Measurements from ENCODE around the gene NBAS.

The NBAS gene

DNA sequence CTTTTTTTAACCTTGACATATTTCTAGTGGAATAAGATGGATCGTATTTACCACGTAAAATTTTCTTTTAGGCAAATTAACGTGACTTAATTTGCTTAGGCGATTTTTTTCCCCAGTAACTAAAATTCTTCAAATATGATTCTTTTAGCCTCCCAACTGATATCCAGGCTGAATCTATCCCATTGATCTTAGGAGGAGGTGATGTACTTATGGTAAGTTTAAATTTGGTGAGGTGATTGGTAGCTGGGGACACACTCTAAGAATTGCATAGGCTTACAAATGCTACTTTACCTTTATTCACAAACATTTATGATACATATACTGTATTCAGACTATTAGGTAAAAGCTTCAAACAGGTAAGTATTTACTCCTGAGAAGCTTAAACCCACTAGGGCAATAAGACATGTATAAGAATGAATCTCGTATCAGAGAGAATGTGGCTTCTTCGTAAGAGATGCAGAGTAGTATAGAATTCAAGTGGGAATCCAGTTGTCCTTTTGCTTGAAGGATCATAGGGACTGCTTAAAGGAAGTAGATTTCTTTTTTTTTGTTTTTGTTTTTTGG, 34.3 kb upstream of the NBAS start:
- DNase-seq (ENCODE audit: low read depth, low spot score) = no peak
- peaks cover 57% of the 10 kb centered on the region for H3K36me3 ChIP-seq (ENCODE audit: insufficient read depth, low read length)

DNA sequence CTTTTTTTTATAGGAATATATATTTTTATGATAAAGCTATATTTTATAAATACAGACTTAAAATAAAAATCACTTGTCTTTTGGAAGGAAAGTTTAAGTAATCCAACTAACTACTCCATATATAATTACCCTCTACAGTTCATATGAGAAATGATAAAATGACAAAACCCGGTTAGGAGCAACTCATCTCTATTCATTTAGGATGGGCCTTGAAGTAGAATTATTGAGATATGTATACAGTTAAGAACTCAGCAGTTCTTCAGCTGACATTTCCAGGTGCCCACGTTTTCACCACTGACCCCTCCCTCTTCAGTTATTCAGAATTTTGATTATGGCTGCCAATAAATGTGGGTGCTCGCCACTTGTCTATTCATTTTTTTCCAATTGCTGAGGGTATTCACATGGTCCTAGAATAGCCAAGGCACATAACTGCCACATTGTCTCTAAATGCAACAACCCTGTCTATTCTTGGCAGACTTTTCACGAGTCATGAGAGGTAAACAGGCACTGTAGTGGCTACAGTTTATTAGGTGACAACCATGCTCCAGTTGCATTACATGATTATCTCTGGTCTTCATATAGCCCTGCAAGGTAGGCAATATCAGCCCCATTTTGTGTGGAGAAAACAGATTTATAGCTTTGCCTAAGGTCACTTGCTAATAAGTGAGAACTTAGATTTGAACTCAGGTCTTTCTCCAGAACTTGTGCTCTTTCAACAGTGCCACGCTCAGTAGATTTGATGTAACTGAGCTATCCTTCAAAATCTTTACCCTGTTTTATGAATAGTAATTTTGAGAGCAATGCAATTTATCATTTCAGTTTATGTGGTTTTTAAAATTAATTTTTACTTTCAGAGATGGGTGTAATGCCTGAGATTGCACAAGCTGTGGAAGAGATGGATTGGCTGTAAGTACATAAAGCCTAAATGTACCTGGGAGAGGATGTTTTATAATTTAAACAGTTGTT, 33.4 kb upstream of the NBAS start:
- Histone ChIP-seq H3K9me3 (ENCODE audit: low read depth, low read length) (no peaks in the 10 kb centered on the region), H3K36me3 (ENCODE audit: insufficient read depth, low read length) (peaks cover 48% of the 10 kb centered on the region), H3K9ac (ENCODE audit: insufficient read length) (no peak overlapping the region), H3K27ac (no peak overlapping the region), H3K4me3 (no peak overlapping the region)
- DNase-seq (ENCODE audit: low read depth, low spot score) = no peak
- TF ChIP-seq POLR2AphosphoS5 (IDR thresholded peaks at IDR 0.05; ENCODE audit: borderline replicate concordance, low read depth, low read length) = no peak
- no peak for TF ChIP-seq FOXP2 (optimal IDR thresholded peaks at IDR 0.05; ENCODE audit: control extremely low read depth, extremely low read length, insufficient read depth)
- TF ChIP-seq EZH2 (IDR thresholded peaks at IDR 0.05) = no peak

More for the DNA sequence above, 34.3 kb upstream of the NBAS start:
- Histone ChIP-seq H3K9me3 (ENCODE audit: low read depth, low read length) (no peaks in the 10 kb centered on the region), H3K27ac (no peak overlapping the region), H3K4me3 (no peak overlapping the region), H3K9ac (ENCODE audit: insufficient read length) (no peak overlapping the region)
- no peak for TF ChIP-seq FOXP2 (optimal IDR thresholded peaks at IDR 0.05; ENCODE audit: control extremely low read depth, extremely low read length, insufficient read depth)
- no peak for TF ChIP-seq EZH2 (IDR thresholded peaks at IDR 0.05)
- no peak for TF ChIP-seq POLR2AphosphoS5 (IDR thresholded peaks at IDR 0.05; ENCODE audit: borderline replicate concordance, low read depth, low read length)

DNA sequence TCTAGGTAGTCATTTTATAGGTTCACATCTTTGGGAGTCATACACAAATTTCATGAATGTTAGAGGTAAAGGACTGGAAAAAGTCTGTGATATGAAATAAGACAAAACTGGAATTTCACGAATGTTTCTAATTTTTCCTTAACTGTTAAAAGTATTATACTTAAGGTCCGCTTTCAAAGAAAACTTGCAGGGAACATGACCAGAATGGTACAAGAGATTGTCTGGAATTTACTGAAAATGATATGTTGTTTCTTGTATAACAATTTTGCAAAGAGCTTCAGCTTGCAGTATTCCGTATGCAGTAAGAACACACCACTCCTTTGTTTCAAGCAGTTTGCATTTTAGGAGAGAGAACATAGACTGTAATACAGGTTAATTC, 32.2 kb upstream of the NBAS start:
- peak overlapping the region; percentile 93 for H3K9ac ChIP-seq (ENCODE audit: insufficient read length)
- DNase-seq (ENCODE audit: low read depth, low spot score) = no peak
- peak overlapping the region; percentile 84 for H3K4me3 ChIP-seq
- no peak overlapping the region for H3K27ac ChIP-seq
- H3K9me3 ChIP-seq (ENCODE audit: low read depth, low read length) = no peaks in the 10 kb centered on the region
- TF ChIP-seq EZH2 (IDR thresholded peaks at IDR 0.05) = no peak
- no peak for TF ChIP-seq POLR2AphosphoS5 (IDR thresholded peaks at IDR 0.05; ENCODE audit: borderline replicate concordance, low read depth, low read length)
- no peak for TF ChIP-seq FOXP2 (optimal IDR thresholded peaks at IDR 0.05; ENCODE audit: control extremely low read depth, extremely low read length, insufficient read depth)
- H3K36me3 ChIP-seq (ENCODE audit: insufficient read depth, low read length) = peaks cover 38% of the 10 kb centered on the region

DNA sequence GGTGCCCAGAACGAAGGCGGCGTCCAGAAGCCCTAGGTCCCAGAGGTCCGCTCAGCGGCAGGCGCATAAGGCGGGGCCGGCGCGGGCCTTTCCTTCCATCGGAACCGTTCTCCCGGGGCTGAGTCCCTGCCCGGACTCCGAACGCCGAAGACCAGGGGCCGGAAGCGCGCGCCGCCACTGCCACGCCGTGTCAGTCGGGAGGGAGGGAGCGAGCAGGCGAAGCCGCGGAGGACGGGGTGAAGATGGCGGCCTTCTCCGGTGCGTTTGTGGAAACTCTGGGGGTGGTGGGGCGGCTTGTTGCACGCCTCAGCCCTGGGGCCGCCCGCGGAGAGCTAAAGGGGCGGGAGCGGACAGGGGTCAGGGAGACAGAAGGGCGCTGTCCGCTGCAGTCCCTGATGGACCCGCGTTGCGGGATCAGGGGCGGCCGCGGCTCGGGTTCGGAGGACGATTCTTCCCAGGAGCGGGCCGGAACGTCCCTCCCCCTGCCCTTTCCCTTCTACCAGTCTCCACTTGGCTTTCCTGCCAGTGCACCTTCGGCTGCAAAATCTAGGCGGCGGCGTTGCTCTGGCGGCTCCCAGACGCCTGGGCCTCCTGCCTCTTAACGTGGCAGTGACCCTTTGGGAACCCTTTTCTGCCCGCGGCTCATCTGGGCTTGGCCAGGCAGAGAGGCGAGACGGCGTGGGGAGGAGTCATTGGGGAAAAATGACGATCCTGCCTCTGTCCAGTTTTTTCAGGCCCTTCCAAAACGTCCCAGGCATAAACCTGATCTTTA, 30.7 kb upstream of the NBAS start, which contains the start of gene DDX1:
Gene DDX1 (plus strand): TSS at position 177 of the 772 bp plus-strand sequence. CDS start 66 bp downstream, at position 243.
- peak; percentile 92 for TF ChIP-seq POLR2AphosphoS5 (IDR thresholded peaks at IDR 0.05; ENCODE audit: borderline replicate concordance, low read depth, low read length)
- no peak for TF ChIP-seq EZH2 (IDR thresholded peaks at IDR 0.05)
- TF ChIP-seq FOXP2 (optimal IDR thresholded peaks at IDR 0.05; ENCODE audit: control extremely low read depth, extremely low read length, insufficient read depth) = no peak
- peak within 1 kb of the TSS; percentile 93 for H3K9ac ChIP-seq (ENCODE audit: insufficient read length)
- H3K27ac ChIP-seq = peak within 1 kb of the TSS; percentile 62
- peaks cover 25% of the 10 kb centered on the region for H3K36me3 ChIP-seq (ENCODE audit: insufficient read depth, low read length)
- no peaks in the 10 kb centered on the region for H3K9me3 ChIP-seq (ENCODE audit: low read depth, low read length)
- DNase-seq (ENCODE audit: low read depth, low spot score) = no peak
- H3K4me3 ChIP-seq = peak within 1 kb of the TSS; percentile 84

DNA sequence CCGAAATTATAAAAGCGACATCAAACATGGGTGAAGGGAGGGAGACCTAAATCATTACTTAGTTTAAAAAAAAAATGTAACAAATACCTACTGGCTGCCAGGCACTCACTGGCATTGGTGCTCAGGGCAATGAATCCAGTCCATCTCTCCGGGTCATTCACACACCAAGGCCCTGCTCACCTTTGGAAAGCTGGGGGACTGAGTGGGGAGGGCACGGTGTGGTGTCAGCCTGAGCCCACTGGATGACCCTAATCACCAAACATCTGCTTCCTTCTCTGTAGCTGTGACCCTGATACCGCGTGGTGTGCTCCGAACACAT, 30.2 kb upstream of the NBAS start:
- no peak for DNase-seq (ENCODE audit: low read depth, low spot score)
- Histone ChIP-seq H3K27ac (peak overlapping the region; percentile 62), H3K4me3 (peak overlapping the region; percentile 84), H3K9ac (ENCODE audit: insufficient read length) (peak overlapping the region; percentile 93), H3K36me3 (ENCODE audit: insufficient read depth, low read length) (peaks cover 20% of the 10 kb centered on the region), H3K9me3 (ENCODE audit: low read depth, low read length) (no peaks in the 10 kb centered on the region)
- TF ChIP-seq EZH2 (IDR thresholded peaks at IDR 0.05) (no peak), FOXP2 (optimal IDR thresholded peaks at IDR 0.05; ENCODE audit: control extremely low read depth, extremely low read length, insufficient read depth) (no peak), POLR2AphosphoS5 (IDR thresholded peaks at IDR 0.05; ENCODE audit: borderline replicate concordance, low read depth, low read length) (no peak)

DNA sequence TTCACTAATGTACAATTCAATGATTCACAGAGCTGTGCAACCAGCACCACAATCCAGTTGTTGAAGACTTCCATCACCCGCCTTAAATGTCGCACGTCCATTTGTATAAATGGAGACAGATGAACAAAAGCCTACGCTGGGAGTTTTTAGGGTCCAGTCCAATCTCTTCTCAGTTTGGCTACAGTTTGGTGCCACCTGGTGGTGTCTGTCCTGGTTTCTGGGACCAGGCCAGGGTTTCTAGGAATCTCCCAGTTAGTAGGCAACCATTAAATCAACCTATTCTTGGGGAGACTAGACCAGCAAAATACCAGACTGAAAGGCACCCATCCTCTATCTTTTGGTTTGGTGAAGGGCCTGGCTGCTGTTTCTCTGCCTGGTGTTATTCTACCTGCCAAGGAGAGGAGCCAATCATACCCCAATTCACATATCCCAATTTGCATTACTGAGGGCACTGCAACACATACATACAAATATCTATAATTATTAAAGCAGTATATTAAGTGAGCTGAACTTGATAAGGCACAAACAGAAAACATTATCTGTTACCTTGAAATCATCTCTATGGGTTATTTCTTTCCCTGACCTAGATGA, 27.3 kb upstream of the NBAS start:
- Histone ChIP-seq H3K36me3 (ENCODE audit: insufficient read depth, low read length) (no peaks in the 10 kb centered on the region), H3K4me3 (no peak overlapping the region), H3K9ac (ENCODE audit: insufficient read length) (no peak overlapping the region), H3K27ac (no peak overlapping the region), H3K9me3 (ENCODE audit: low read depth, low read length) (no peaks in the 10 kb centered on the region)
- TF ChIP-seq POLR2AphosphoS5 (IDR thresholded peaks at IDR 0.05; ENCODE audit: borderline replicate concordance, low read depth, low read length) = no peak
- TF ChIP-seq EZH2 (IDR thresholded peaks at IDR 0.05) = no peak
- no peak for TF ChIP-seq FOXP2 (optimal IDR thresholded peaks at IDR 0.05; ENCODE audit: control extremely low read depth, extremely low read length, insufficient read depth)
- DNase-seq (ENCODE audit: low read depth, low spot score) = no peak

DNA sequence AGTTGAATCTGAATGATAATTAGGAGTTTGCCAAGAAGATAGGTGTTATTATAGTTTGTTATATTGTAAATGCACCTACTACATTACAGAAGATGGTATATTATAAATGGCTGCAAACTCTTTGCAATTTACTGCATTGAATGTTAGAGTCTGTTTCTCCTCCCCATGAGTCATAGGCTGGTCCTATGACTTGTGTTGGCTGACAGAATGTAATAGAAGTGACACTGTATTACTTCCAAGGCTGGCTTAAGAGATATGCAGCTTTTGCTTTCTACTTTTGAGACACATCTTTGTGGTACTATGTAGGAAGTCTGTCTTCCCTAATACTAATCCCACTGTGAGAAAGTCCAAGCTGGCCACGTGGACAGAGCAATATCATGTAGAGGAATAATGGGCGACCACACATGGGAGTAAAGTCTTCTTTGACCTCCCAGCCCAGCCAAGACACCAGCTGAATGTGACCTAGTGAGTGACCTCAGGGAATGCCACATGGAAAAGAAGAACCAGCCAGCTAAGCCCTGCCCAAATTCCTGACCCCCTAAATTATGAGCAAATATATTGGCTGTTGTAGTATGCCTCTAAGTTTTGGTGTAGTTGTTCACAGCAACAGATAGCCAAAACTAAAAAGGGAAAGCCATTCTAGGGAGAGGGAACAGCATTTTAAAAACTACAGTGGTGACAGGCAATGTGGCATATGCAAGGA, 23.8 kb upstream of the NBAS start:
- Histone ChIP-seq H3K27ac (no peak overlapping the region), H3K9ac (ENCODE audit: insufficient read length) (no peak overlapping the region), H3K4me3 (no peak overlapping the region), H3K36me3 (ENCODE audit: insufficient read depth, low read length) (no peaks in the 10 kb centered on the region), H3K9me3 (ENCODE audit: low read depth, low read length) (no peaks in the 10 kb centered on the region)
- DNase-seq (ENCODE audit: low read depth, low spot score) = no peak
- TF ChIP-seq FOXP2 (optimal IDR thresholded peaks at IDR 0.05; ENCODE audit: control extremely low read depth, extremely low read length, insufficient read depth) (no peak), EZH2 (IDR thresholded peaks at IDR 0.05) (no peak), POLR2AphosphoS5 (IDR thresholded peaks at IDR 0.05; ENCODE audit: borderline replicate concordance, low read depth, low read length) (no peak)

Data from SK-N-MC (cell line).